ENCODE data around the gene ATF2. TPM values are rescaled to one million over a fixed set of nuclear protein-coding genes. Genes with fewer than 3 reads are reported as not detected.

Gene ATF2
- total and polyA plus RNA-seq, 2 of the 13 experiments (the other 11 are each of a cell fraction or from before 2014, with no cell fraction given), result 91.6 to 95.1 TPM

DNA sequence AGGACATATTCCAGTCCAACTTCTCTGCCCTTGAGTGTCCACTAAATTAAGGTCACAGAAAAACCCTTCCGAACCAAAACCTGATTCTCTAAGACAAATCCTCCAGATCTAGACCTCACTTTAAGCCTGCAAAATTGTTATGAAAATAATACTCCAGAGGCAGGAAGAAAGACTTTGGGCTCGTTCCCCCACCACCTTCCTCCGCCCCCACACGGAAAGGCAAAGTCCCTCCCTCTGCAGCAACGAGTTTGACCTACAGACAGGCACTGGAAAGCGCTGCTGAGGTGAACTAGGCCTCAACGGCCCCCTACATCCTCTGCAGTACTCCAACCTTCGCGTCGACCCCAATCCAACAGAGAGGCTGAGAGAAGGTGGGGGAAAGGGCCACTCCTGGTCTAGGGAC is 12.7 kb upstream of the ATF2 start (continued):
- TF ChIP-seq E2F2 (CRISPR knock-in tag; IDR thresholded peaks at IDR 0.05; ENCODE audit: borderline replicate concordance) (no peak), HNF4A (CRISPR knock-in tag; IDR thresholded peaks at IDR 0.05) (peak; percentile 63), MXI1 (IDR thresholded peaks at IDR 0.05; ENCODE audit: borderline replicate concordance, low read depth, low read length) (peak; percentile 62; the same call in 1 of the 3 replicates), MYPOP (CRISPR knock-in tag; IDR thresholded peaks at IDR 0.05) (peak; percentile 32; the same call in 1 of the 2 replicates), AGO2 (optimal IDR thresholded peaks at IDR 0.05; ENCODE audit: low read depth, low read length) (no peak), PHF20 (CRISPR knock-in tag; IDR thresholded peaks at IDR 0.05) (peak; percentile 50; the same call in 1 of the 2 replicates), IKZF4 (CRISPR knock-in tag; IDR thresholded peaks at IDR 0.05; ENCODE audit: borderline replicate concordance, low read depth, not compliant biosample characterization) (peak; percentile 75), ETV5 (CRISPR knock-in tag; IDR thresholded peaks at IDR 0.05; ENCODE audit: borderline replicate concordance) (peak; percentile 54; the same call in 1 of the 2 replicates), ARNT2 (CRISPR knock-in tag; IDR thresholded peaks at IDR 0.05; ENCODE audit: low read depth) (no peak; the same call in 1 of the 2 replicates), TFDP1 (CRISPR knock-in tag; IDR thresholded peaks at IDR 0.05; ENCODE audit: borderline replicate concordance) (0 out of 2 replicates have a peak, but pooled peaks have one; percentile 29), ZNF34 (CRISPR knock-in tag; IDR thresholded peaks at IDR 0.05; ENCODE audit: borderline replicate concordance) (no peak), SP5 (CRISPR knock-in tag; IDR thresholded peaks at IDR 0.05; ENCODE audit: borderline replicate concordance, low read depth) (peak; percentile 31; the same call in 1 of the 2 replicates), LBX2 (CRISPR knock-in tag; IDR thresholded peaks at IDR 0.05; ENCODE audit: borderline replicate concordance) (peak; percentile 64; the same call in 1 of the 2 replicates), TAF15 (IDR thresholded peaks at IDR 0.05; ENCODE audit: low read depth, low read length, poor library complexity, severe bottlenecking) (no peak), MED1 (CRISPR knock-in tag; IDR thresholded peaks at IDR 0.05) (0 out of 2 replicates have a peak, but pooled peaks have one; percentile 16), ZNF451 (CRISPR knock-in tag; IDR thresholded peaks at IDR 0.05) (0 out of 2 replicates have a peak, but pooled peaks have one; percentile 4), ZBTB38 (CRISPR knock-in tag; IDR thresholded peaks at IDR 0.05) (peak; percentile 81), GATAD1 (CRISPR knock-in tag; IDR thresholded peaks at IDR 0.05) (peak; percentile 53; the same call in 1 of the 2 replicates), YEATS4 (CRISPR knock-in tag; IDR thresholded peaks at IDR 0.05; ENCODE audit: borderline replicate concordance) (no peak), GFI1 (CRISPR knock-in tag; IDR thresholded peaks at IDR 0.05; ENCODE audit: borderline replicate concordance) (0 out of 2 replicates have a peak, but pooled peaks have one; percentile 30), ZNF232 (CRISPR knock-in tag; IDR thresholded peaks at IDR 0.05; ENCODE audit: borderline replicate concordance) (0 out of 2 replicates have a peak, but pooled peaks have one; percentile 34), POGZ (CRISPR knock-in tag; IDR thresholded peaks at IDR 0.05) (peak; percentile 37; the same call in 1 of the 2 replicates), ZNF563 (CRISPR knock-in tag; IDR thresholded peaks at IDR 0.05) (peak; percentile 80; the same call in 1 of the 2 replicates), ZFP1 (CRISPR knock-in tag; IDR thresholded peaks at IDR 0.05) (0 out of 2 replicates have a peak, but pooled peaks have one; percentile 11)
- TF ChIP-seq, protein P1, sequence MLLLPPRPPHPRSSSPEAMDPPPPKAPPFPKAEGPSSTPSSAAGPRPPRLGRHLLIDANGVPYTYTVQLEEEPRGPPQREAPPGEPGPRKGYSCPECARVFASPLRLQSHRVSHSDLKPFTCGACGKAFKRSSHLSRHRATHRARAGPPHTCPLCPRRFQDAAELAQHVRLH (CRISPR knock-in tag; IDR thresholded peaks at IDR 0.05; ENCODE audit: borderline replicate concordance, low read depth), result peak; percentile 41; the same call in 1 of the 2 replicates
- TF ChIP-seq, protein P2, sequence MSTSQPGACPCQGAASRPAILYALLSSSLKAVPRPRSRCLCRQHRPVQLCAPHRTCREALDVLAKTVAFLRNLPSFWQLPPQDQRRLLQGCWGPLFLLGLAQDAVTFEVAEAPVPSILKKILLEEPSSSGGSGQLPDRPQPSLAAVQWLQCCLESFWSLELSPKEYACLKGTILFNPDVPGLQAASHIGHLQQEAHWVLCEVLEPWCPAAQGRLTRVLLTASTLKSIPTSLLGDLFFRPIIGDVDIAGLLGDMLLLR (CRISPR knock-in tag; IDR thresholded peaks at IDR 0.05), result 0 out of 2 replicates have a peak, but pooled peaks have one; percentile 15

Data from HepG2 (cell line).